Liver (tissue), 9 donors: ENCODE data around the gene EIF2AK2. TPM values are rescaled to one million over a fixed set of nuclear protein-coding genes. Genes with fewer than 3 reads are reported as not detected.

Experiments
- DNase-seq: peaks from one replicate; pipeline ENCODE4 v3.0.0-alpha.2; 2017; ENCODE audit warnings: low spot score
- H3K27ac ChIP-seq, 2 donors: one replicate each; pipeline ENCODE4 v1.7.0; 2013; ENCODE audit warnings: inconsistent platforms in 2 of 2, low read length in 2 of 2, control low read depth in 1 of 2, low read depth in 1 of 2, mild to moderate bottlenecking in 1 of 2
- H3K27me3 ChIP-seq, 4 donors: one replicate each; pipeline versions ENCODE4 v1.6.1 to v1.7.0; 2013; ENCODE audit warnings: low read length in 3 of 4, inconsistent platforms in 1 of 4, mild to moderate bottlenecking in 1 of 4, moderate library complexity in 1 of 4; ENCODE audit not compliant: control insufficient read depth in 4 of 4, insufficient read depth in 4 of 4
- H3K36me3 ChIP-seq, 4 donors: one replicate each; pipeline versions ENCODE4 v1.6.1 to v1.7.0; 2013; ENCODE audit warnings: low read length in 3 of 4, mild to moderate bottlenecking in 3 of 4, low read depth in 1 of 4, moderate library complexity in 1 of 4; ENCODE audit not compliant: control insufficient read depth in 4 of 4, insufficient read depth in 3 of 4
- H3K4me1 ChIP-seq, 4 donors: one replicate each; pipeline versions ENCODE4 v1.6.1 to v1.7.0; 2013; ENCODE audit warnings: low read length in 3 of 4, mild to moderate bottlenecking in 3 of 4, moderate library complexity in 1 of 4; ENCODE audit not compliant: control insufficient read depth in 4 of 4, insufficient read depth in 4 of 4
- H3K4me3 ChIP-seq, 3 donors: one replicate each; pipeline versions ENCODE4 v1.6.1 to v1.7.0; 2013; ENCODE audit warnings: low read length in 3 of 3, control low read depth in 1 of 3, low read depth in 1 of 3, mild to moderate bottlenecking in 1 of 3
- H3K9ac ChIP-seq, 2 donors: one replicate each; pipeline ENCODE4 v1.7.0; 2013; ENCODE audit warnings: low read length in 2 of 2, mild to moderate bottlenecking in 2 of 2, moderate library complexity in 2 of 2, control low read depth in 1 of 2, low read depth in 1 of 2
- H3K9me3 ChIP-seq, 4 donors: one replicate each; pipeline versions ENCODE4 v1.6.1 to v1.7.0; 2013; ENCODE audit warnings: low read length in 3 of 4; ENCODE audit not compliant: control insufficient read depth in 4 of 4
- EGR1 ChIP-seq, 2 donors: IDR thresholded peaks; 2 replicates each; pipeline ENCODE4 v1.6.1; 2016 to 2018; ENCODE audit warnings: antibody characterized with exemption in 2 of 2, low read depth in 2 of 2
- FOXA1 ChIP-seq: IDR thresholded peaks from 2 replicates; pipeline ENCODE4 v1.6.1; 2016; ENCODE audit warnings: antibody characterized with exemption
- FOXA2 ChIP-seq: IDR thresholded peaks from 2 replicates; pipeline ENCODE4 v1.6.1; 2016; ENCODE audit warnings: antibody characterized with exemption
- GABPA ChIP-seq, 2 donors: IDR thresholded peaks in 1 of 2; conservative IDR thresholded peaks in 1 of 2; 2 replicates each; pipeline ENCODE4 v1.6.1; 2016; ENCODE audit warnings: antibody characterized with exemption in 2 of 2, mild to moderate bottlenecking in 1 of 2, moderate library complexity in 1 of 2
- HNF4A ChIP-seq, 2 donors: conservative IDR thresholded peaks; 2 replicates each; pipeline ENCODE4 v1.6.1; 2016; ENCODE audit warnings: antibody characterized with exemption in 2 of 2, mild to moderate bottlenecking in 2 of 2
- HNF4G ChIP-seq: IDR thresholded peaks from 2 replicates; pipeline ENCODE4 v1.6.1; 2016; ENCODE audit warnings: antibody characterized with exemption
- JUND ChIP-seq, 2 donors: IDR thresholded peaks; 2 replicates each; pipeline ENCODE4 v1.6.1; 2016; ENCODE audit warnings: antibody characterized with exemption in 2 of 2
- NR2F2 ChIP-seq: IDR thresholded peaks from 2 replicates; pipeline ENCODE4 v1.6.1; 2016; ENCODE audit warnings: antibody characterized with exemption
- RAD21 ChIP-seq, 2 donors: IDR thresholded peaks; 2 replicates each; pipeline ENCODE4 v1.6.1; 2016; ENCODE audit warnings: antibody characterized with exemption in 2 of 2, mild to moderate bottlenecking in 2 of 2
- RXRA ChIP-seq, 2 donors: IDR thresholded peaks; 2 replicates each; pipeline ENCODE4 v1.6.1; 2017 to 2018; ENCODE audit warnings: antibody characterized with exemption in 2 of 2, mild to moderate bottlenecking in 1 of 2
- SP1 ChIP-seq: IDR thresholded peaks from 2 replicates; pipeline ENCODE4 v1.6.1; 2018; ENCODE audit warnings: antibody characterized with exemption, mild to moderate bottlenecking
- TAF1 ChIP-seq: conservative IDR thresholded peaks from 2 replicates; pipeline ENCODE4 v1.6.1; 2016; ENCODE audit warnings: antibody characterized with exemption, mild to moderate bottlenecking
- YY1 ChIP-seq: IDR thresholded peaks from 2 replicates; pipeline ENCODE4 v1.6.1; 2016; ENCODE audit warnings: antibody characterized with exemption, mild to moderate bottlenecking
- WGBS: extraction: QIAGEN DNeasy Blood & Tissue Kit; methylation state at CpG from one replicate; pipeline ENCODE4 v1.1.7; 2013; 5-methylcytosine and 5-hydroxymethylcytosine counted together
- polyA plus RNA-seq, 2 donors: library from polyadenylated mRNA; stranded (reverse) in 1 of 2; unstranded in 1 of 2; fragments of 200-250 nt in 1 of 2; fragments of >200 nt in 1 of 2; fragmentation: Nextera tagmentation in 1 of 2; extraction: Ambion mirVana in 1 of 2; gene quantifications; one replicate each; pipeline versions ENCODE4 v1.2.1 to v1.2.3, GENCODE V29; 2013 to 2015
- total RNA-seq, 2 donors: library from RNA; depleted of rRNA; stranded (reverse); fragments of >200 nt; gene quantifications; one replicate each; pipeline ENCODE4 v1.2.3, GENCODE V29; 2014
- TF ChIP-seq, protein P1 (sequence below): fragments of 150-350 bp; IDR thresholded peaks from 2 replicates; pipeline ENCODE4 v1.5.1; 2017; ENCODE audit warnings: improper control_type of control experiment, low read depth, low read length; ENCODE audit not compliant: missing input control
- TF ChIP-seq, protein P2 (sequence below): IDR thresholded peaks from 2 replicates; pipeline ENCODE4 v1.6.1; 2016; ENCODE audit warnings: antibody characterized with exemption
- TF ChIP-seq, protein P3 (sequence below): IDR thresholded peaks from 2 replicates; pipeline ENCODE4 v1.6.1; 2016; ENCODE audit warnings: antibody characterized with exemption
- TF ChIP-seq, protein P4 (sequence below): IDR thresholded peaks from 2 replicates; pipeline ENCODE4 v1.6.1; 2016; ENCODE audit warnings: antibody characterized with exemption
- TF ChIP-seq, protein P5 (sequence below): IDR thresholded peaks from 2 replicates; pipeline ENCODE4 v1.6.1; 2016; ENCODE audit warnings: antibody characterized with exemption, mild to moderate bottlenecking
- donor health status: healthy.
- donor health status: healthy.
- donor health status: healthy.
- donor health status: healthy.
- donor health status: healthy.

Gene EIF2AK2
- total and polyA plus RNA-seq, 4 donors = 4.4 to 20.0 (median 13.2) TPM

DNA sequence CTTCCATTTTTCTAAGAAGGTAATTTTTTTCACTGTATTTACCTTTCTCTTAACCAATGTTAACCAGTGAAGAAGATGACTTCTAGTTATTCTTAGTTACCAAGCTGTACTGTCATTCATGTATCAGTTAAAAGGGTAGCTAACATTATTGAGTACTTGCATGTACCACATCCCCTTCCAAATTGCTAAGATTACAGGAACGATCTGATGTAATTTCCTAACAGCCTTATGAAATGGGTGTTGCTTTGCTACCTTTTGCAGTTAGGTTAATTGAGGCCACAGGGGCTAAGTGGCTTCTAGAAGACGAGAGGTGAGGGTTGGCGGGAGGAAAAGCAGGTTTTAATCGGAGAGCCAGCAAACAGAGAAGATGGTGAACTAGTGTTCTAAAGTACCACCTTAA, 33.5 kb upstream of the EIF2AK2 start:
- Histone ChIP-seq H3K27ac (no peak overlapping the region), H3K9ac (no peak overlapping the region), H3K27me3 (no peaks in the 10 kb centered on the region), H3K36me3 (no peaks in the 10 kb centered on the region), H3K4me1 (no peaks in the 10 kb centered on the region), H3K9me3 (no peaks in the 10 kb centered on the region), H3K4me3 (no peak overlapping the region)
- no peak for DNase-seq
- 84% methylated on average over 4 of the region's 4 CpGs for WGBS
- no peak for TF ChIP-seq YY1
- TF ChIP-seq RAD21 (IDR thresholded peaks at IDR 0.05) = no peak
- TF ChIP-seq, protein P1, sequence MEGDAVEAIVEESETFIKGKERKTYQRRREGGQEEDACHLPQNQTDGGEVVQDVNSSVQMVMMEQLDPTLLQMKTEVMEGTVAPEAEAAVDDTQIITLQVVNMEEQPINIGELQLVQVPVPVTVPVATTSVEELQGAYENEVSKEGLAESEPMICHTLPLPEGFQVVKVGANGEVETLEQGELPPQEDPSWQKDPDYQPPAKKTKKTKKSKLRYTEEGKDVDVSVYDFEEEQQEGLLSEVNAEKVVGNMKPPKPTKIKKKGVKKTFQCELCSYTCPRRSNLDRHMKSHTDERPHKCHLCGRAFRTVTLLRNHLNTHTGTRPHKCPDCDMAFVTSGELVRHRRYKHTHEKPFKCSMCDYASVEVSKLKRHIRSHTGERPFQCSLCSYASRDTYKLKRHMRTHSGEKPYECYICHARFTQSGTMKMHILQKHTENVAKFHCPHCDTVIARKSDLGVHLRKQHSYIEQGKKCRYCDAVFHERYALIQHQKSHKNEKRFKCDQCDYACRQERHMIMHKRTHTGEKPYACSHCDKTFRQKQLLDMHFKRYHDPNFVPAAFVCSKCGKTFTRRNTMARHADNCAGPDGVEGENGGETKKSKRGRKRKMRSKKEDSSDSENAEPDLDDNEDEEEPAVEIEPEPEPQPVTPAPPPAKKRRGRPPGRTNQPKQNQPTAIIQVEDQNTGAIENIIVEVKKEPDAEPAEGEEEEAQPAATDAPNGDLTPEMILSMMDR = no peak
- TF ChIP-seq TAF1 = no peak
- TF ChIP-seq SP1 = no peak
- TF ChIP-seq NR2F2 = no peak
- TF ChIP-seq, protein P2, sequence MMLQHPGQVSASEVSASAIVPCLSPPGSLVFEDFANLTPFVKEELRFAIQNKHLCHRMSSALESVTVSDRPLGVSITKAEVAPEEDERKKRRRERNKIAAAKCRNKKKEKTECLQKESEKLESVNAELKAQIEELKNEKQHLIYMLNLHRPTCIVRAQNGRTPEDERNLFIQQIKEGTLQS = no peak
- TF ChIP-seq HNF4G = no peak
- no peak for TF ChIP-seq GABPA (IDR thresholded peaks at IDR 0.05 in 1 of 2, conservative IDR thresholded peaks at IDR 0.05 in 1 of 2)
- TF ChIP-seq, protein P3, sequence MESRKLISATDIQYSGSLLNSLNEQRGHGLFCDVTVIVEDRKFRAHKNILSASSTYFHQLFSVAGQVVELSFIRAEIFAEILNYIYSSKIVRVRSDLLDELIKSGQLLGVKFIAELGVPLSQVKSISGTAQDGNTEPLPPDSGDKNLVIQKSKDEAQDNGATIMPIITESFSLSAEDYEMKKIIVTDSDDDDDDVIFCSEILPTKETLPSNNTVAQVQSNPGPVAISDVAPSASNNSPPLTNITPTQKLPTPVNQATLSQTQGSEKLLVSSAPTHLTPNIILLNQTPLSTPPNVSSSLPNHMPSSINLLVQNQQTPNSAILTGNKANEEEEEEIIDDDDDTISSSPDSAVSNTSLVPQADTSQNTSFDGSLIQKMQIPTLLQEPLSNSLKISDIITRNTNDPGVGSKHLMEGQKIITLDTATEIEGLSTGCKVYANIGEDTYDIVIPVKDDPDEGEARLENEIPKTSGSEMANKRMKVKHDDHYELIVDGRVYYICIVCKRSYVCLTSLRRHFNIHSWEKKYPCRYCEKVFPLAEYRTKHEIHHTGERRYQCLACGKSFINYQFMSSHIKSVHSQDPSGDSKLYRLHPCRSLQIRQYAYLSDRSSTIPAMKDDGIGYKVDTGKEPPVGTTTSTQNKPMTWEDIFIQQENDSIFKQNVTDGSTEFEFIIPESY = no peak
- TF ChIP-seq, protein P4, sequence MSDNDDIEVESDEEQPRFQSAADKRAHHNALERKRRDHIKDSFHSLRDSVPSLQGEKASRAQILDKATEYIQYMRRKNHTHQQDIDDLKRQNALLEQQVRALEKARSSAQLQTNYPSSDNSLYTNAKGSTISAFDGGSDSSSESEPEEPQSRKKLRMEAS = no peak
- TF ChIP-seq, protein P5, sequence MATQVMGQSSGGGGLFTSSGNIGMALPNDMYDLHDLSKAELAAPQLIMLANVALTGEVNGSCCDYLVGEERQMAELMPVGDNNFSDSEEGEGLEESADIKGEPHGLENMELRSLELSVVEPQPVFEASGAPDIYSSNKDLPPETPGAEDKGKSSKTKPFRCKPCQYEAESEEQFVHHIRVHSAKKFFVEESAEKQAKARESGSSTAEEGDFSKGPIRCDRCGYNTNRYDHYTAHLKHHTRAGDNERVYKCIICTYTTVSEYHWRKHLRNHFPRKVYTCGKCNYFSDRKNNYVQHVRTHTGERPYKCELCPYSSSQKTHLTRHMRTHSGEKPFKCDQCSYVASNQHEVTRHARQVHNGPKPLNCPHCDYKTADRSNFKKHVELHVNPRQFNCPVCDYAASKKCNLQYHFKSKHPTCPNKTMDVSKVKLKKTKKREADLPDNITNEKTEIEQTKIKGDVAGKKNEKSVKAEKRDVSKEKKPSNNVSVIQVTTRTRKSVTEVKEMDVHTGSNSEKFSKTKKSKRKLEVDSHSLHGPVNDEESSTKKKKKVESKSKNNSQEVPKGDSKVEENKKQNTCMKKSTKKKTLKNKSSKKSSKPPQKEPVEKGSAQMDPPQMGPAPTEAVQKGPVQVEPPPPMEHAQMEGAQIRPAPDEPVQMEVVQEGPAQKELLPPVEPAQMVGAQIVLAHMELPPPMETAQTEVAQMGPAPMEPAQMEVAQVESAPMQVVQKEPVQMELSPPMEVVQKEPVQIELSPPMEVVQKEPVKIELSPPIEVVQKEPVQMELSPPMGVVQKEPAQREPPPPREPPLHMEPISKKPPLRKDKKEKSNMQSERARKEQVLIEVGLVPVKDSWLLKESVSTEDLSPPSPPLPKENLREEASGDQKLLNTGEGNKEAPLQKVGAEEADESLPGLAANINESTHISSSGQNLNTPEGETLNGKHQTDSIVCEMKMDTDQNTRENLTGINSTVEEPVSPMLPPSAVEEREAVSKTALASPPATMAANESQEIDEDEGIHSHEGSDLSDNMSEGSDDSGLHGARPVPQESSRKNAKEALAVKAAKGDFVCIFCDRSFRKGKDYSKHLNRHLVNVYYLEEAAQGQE = no peak
- TF ChIP-seq JUND (IDR thresholded peaks at IDR 0.05) = no peak
- no peak for TF ChIP-seq HNF4A (conservative IDR thresholded peaks at IDR 0.05)

DNA sequence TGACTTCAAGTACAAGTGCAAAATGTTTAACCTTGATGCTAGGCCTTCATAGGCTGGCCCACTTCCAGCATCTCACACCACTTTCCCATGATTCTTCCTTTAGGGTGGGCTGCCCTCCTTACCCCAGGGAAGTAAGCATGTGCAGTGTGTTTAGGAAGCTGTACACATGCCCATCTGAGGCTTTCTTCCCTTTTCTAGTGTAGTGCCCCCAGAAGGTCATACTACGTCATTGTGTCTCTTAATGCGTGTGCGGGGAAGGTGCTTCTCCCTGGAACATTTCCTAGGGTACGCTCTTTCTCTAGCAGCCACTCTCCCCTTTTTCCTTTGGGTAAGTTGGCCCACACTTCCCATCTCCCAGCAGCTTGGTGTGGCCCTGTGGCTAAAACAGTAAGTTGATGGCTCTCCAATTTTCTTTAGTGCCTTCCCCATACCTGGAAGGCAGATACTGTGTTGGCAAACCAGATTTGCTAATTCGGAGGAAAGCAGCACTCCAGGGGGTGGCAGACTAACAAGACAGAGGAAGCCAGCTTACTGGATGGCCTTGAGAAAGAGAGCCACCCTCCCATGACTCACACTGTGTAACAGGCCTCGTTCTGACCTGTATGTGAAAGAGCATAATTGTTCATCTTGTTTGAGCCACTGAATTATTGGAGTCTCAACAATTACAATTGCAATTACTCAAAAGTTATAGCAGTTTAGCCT, 32.8 kb upstream of the EIF2AK2 start:
- TF ChIP-seq GABPA (IDR thresholded peaks at IDR 0.05 in 1 of 2, conservative IDR thresholded peaks at IDR 0.05 in 1 of 2) (no peak), RXRA (IDR thresholded peaks at IDR 0.05) (no peak), FOXA2 (no peak), JUND (IDR thresholded peaks at IDR 0.05) (no peak), HNF4G (no peak), EGR1 (IDR thresholded peaks at IDR 0.05; ENCODE audit: low read depth in 2 of 2) (no peak), SP1 (no peak), TAF1 (no peak), HNF4A (conservative IDR thresholded peaks at IDR 0.05) (no peak), RAD21 (IDR thresholded peaks at IDR 0.05) (no peak), YY1 (no peak), FOXA1 (no peak)
- TF ChIP-seq, protein P2 = no peak
- TF ChIP-seq, protein P3 = no peak
- TF ChIP-seq, protein P1 = no peak
- WGBS = 83% methylated on average over 6 of the region's 6 CpGs
- Histone ChIP-seq H3K9ac (no peak overlapping the region), H3K9me3 (no peaks in the 10 kb centered on the region), H3K27me3 (no peaks in the 10 kb centered on the region), H3K4me3 (no peak overlapping the region), H3K4me1 (no peaks in the 10 kb centered on the region), H3K36me3 (no peaks in the 10 kb centered on the region), H3K27ac (peak overlapping the region in 1 of 2 donors; percentile 18)
- no peak for DNase-seq
